Mesodermal cell (in vitro differentiated cells): ENCODE measurements around the gene KAZN.

Experiments
- H3K27ac ChIP-seq: 2 replicates; pipeline ENCODE4 v1.7.0; 2013; ENCODE audit warnings: mild to moderate bottlenecking, low read depth, low read length, moderate library complexity; ENCODE audit not compliant: severe bottlenecking
- H3K36me3 ChIP-seq: 2 replicates; pipeline ENCODE4 v1.7.1; 2013; ENCODE audit warnings: mild to moderate bottlenecking, low read length, moderate library complexity; ENCODE audit not compliant: control insufficient read depth, insufficient read depth
- H3K4me1 ChIP-seq: one replicate; pipeline ENCODE4 v1.7.1; 2013; ENCODE audit warnings: mild to moderate bottlenecking, low read length; ENCODE audit not compliant: insufficient read depth, control insufficient read depth, poor library complexity, severe bottlenecking
- H3K4me3 ChIP-seq: 2 replicates; pipeline ENCODE4 v1.7.0; 2013; ENCODE audit warnings: low read length, control low read depth, mild to moderate bottlenecking; ENCODE audit not compliant: insufficient read depth, poor library complexity, severe bottlenecking; ENCODE audit errors: extremely low read depth
- H3K9me3 ChIP-seq: 2 replicates; pipeline ENCODE4 v1.7.1; 2013; ENCODE audit warnings: mild to moderate bottlenecking, low read length, moderate library complexity; ENCODE audit not compliant: control insufficient read depth
- WGBS, 2 experiments: methylation state at CpG; one replicate each; pipeline ENCODE4 v1.1.5; 2013; ENCODE audit warnings: missing lambda C conversion rate in 2 of 2; ENCODE audit not compliant: insufficient coverage in 2 of 2; 5-methylcytosine and 5-hydroxymethylcytosine counted together

Gene KAZN

DNA sequence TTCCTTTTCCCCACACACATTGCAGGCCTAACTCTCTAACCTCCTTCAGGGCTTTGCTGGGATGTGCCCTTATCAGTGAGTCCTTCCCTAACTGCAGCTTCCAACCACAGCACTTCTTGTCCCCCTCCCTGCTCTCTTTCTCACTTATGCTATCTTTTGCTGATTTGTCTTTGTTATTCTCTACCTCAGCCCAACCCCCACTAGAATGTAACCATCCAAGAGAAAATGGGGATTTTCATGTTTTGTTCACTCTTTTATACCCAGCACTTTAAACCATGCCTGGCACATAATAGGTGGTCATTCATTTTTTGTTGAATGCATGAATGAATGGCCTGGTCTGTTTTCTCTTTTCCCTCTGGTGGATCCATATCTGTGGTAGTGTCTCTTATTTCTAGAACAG is 243.5 kb downstream of the KAZN start:
- H3K4me3 ChIP-seq = no peak overlapping the region
- no peaks in the 10 kb centered on the region for H3K36me3 ChIP-seq
- H3K9me3 ChIP-seq = peaks cover 16% of the 10 kb centered on the region
- no peak overlapping the region for H3K27ac ChIP-seq
- H3K4me1 ChIP-seq = no peaks in the 10 kb centered on the region

DNA sequence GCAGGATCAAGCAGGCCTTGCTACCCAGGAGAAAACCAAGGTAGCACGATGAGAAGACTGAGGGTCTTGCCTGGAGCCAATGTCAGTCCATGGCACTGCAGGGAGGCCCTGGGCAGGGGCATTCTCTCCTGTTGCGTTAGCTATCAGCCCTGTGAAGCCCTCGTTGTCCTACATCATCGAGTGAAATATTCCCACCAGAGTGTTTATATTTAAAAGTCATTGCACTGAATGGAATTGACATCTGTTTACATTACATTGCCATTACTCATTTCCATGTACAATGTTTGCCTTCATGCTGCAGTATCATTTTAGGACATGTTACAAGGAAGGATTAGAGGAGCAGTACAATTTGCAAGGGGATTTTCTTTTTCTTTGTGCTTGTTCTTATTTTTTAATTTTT is 243.9 kb downstream of the KAZN start:
- Histone ChIP-seq H3K36me3 (no peaks in the 10 kb centered on the region), H3K27ac (no peak overlapping the region), H3K4me3 (no peak overlapping the region)

DNA sequence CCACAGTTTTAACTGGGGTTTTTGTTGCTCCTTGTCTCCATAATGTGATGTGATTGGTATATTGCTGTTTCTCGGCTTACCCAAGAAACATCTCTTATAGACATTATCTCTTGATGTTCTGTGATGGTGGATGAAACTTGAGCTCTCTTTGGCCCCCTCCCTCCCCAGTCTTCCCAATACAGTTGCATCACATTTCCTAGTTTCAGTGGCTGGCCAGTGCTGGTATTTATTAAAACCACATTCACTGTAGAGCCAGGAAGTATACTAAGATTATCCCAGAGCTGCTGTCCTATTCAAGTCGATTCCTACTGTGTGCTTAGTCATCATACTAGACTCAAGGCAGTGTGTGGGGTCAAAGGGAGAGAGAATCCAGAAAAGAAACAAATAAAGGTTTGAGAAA is 244.4 kb downstream of the KAZN start:
- H3K27ac ChIP-seq = no peak overlapping the region
- no peak overlapping the region for H3K4me3 ChIP-seq
- H3K9me3 ChIP-seq = peaks cover 16% of the 10 kb centered on the region
- 50% methylated on average over 1 of the region's 2 CpGs; no CpG with 5 or more reads in 1 of the 2 experiments for WGBS, 2 experiments
- H3K36me3 ChIP-seq = no peaks in the 10 kb centered on the region
- H3K4me1 ChIP-seq = no peaks in the 10 kb centered on the region

More for the DNA sequence above, 243.9 kb downstream of the KAZN start:
- Histone ChIP-seq H3K9me3 (peaks cover 16% of the 10 kb centered on the region), H3K4me1 (no peaks in the 10 kb centered on the region)
- WGBS, 2 experiments = 95 to 100% methylated on average over 3 of the region's 4 CpGs

DNA sequence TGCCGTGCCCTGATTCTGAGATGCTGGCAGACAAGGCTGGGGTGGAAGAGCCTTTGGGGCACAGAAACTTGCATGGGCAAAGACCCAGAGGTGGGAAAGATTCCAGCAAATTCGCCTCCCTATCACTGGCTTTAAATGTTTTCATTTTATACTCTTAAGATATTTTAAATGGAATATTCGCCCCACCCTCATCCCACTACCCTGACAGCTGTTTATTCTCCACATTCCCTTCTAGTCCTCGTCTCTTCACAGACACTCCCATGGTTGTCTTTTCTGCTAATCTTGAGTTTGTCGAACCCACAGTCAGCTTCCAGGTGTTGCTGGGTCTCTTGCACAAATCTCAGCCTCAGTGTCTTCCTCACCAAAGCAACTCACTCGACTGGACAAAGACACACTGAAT is 245.0 kb downstream of the KAZN start:
- WGBS, 2 experiments = 33 to 75% methylated on average over 1 to 5 of the region's 6 CpGs
- H3K4me1 ChIP-seq = no peaks in the 10 kb centered on the region
- no peaks in the 10 kb centered on the region for H3K36me3 ChIP-seq
- no peak overlapping the region for H3K4me3 ChIP-seq
- peaks cover 16% of the 10 kb centered on the region for H3K9me3 ChIP-seq
- H3K27ac ChIP-seq = no peak overlapping the region

- Histone ChIP-seq H3K9me3 (peaks cover 16% of the 10 kb centered on the region), H3K27ac (no peak overlapping the region), H3K4me3 (no peak overlapping the region), H3K36me3 (no peaks in the 10 kb centered on the region), H3K4me1 (no peaks in the 10 kb centered on the region)
- 100% methylated on average over 2 of the region's 2 CpGs for WGBS, 2 experiments
These were observed 245.9 kb downstream of the KAZN start for GRCh38 chr1:14844356-14844755.

DNA sequence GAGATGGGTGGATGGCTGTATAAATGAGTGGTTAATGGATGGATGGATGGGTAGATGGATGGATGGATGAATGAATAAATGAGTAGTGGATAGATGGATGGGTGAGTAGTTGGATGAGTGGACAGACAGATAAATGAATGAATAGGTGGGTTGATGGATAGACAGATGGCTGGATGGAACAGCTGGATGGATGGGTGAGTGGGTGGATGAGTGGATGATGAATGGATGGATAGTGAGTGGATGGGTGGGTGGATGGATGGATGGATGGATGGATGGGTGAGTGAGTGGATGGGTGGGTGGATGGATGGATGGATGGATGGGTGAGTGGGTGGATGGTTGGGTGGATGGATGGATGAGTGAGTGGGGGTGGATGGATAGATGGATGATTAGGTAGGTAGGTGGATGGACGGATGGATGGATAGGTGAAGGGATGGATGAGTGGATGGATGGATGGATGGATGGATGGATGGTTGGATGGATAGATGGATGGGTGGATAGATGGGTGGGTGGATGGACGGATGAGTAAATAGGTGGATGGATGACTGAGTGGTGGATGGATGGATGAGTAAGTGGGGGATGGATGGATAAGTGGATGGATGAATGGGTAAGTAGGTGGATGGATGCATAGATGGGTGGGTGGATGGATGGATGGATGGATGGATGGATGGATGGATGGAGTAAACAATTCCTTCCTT is 246.6 kb downstream of the KAZN start:
- Histone ChIP-seq H3K27ac (no peak overlapping the region), H3K36me3 (no peaks in the 10 kb centered on the region), H3K4me3 (no peak overlapping the region), H3K4me1 (no peaks in the 10 kb centered on the region), H3K9me3 (peaks cover 14% of the 10 kb centered on the region)
- 88 to 93% methylated on average over 2 of the region's 2 CpGs for WGBS, 2 experiments

DNA sequence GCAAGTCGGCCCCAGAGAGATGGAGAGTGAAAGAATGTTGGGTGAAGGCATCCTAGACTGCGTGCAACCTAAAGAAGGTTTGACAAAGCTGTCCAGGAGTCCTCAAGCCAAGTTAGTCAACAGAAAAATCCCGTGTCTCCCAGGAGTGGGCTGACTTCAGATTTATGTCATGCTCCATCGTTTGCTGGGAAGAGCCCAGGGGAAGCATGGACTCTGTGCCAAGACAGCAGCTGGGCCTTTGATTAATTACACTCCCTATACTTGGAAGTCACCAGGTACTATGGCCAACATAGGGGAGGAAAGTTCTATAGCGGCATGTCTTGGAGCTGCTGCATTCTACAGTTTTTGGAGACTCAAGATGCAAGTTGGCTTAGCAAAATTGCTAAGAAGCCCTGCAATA is 247.4 kb downstream of the KAZN start:
- no peak overlapping the region for H3K27ac ChIP-seq
- no peak overlapping the region for H3K4me3 ChIP-seq
- 88 to 91% methylated on average over 4 to 5 of the region's 5 CpGs for WGBS, 2 experiments
- no peaks in the 10 kb centered on the region for H3K4me1 ChIP-seq
- H3K36me3 ChIP-seq = no peaks in the 10 kb centered on the region
- peaks cover 11% of the 10 kb centered on the region for H3K9me3 ChIP-seq

DNA sequence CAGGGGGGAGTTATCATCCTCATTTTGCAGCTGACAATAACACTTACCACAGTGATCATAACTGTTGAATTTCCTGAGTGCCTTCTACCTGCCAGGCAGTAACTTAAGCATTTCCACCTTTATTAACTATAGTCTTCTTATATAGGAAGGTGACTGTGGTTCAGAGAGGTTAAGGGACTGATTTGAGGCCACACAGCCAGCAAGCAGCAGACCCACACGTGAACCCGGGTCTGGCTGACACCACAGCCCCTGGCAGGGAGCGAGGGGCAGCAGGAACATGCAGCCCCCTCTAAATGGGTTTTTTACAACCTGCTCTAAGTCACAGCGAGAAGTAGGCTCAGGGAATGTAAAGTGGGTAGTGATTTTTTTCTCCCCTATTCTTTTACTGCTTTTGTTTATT is 248.2 kb downstream of the KAZN start:
- H3K4me1 ChIP-seq = no peaks in the 10 kb centered on the region

GRCh38 chr1:14848203-14848602 is 249.7 kb downstream of the KAZN start:
- no peaks in the 10 kb centered on the region for H3K4me1 ChIP-seq
- H3K27ac ChIP-seq = no peak overlapping the region
- H3K4me3 ChIP-seq = no peak overlapping the region
- 91 to 100% methylated on average over 4 to 6 of the region's 6 CpGs for WGBS, 2 experiments
- no peaks in the 10 kb centered on the region for H3K9me3 ChIP-seq
- H3K36me3 ChIP-seq = no peaks in the 10 kb centered on the region

More for the DNA sequence above, 248.2 kb downstream of the KAZN start:
- WGBS, 2 experiments = 96 to 100% methylated on average over 1 to 3 of the region's 4 CpGs
- Histone ChIP-seq H3K4me3 (no peak overlapping the region), H3K27ac (no peak overlapping the region), H3K36me3 (no peaks in the 10 kb centered on the region), H3K9me3 (peaks cover 7% of the 10 kb centered on the region)

GRCh38 chr1:14848625-14849024 is 250.1 kb downstream of the KAZN start:
- WGBS, 2 experiments = 86 to 90% methylated on average over 14 to 17 of the region's 17 CpGs

GRCh38 chr1:14849038-14849437 is 250.6 kb downstream of the KAZN start:
- Histone ChIP-seq H3K27ac (no peak overlapping the region), H3K36me3 (no peaks in the 10 kb centered on the region), H3K9me3 (no peaks in the 10 kb centered on the region), H3K4me3 (no peak overlapping the region), H3K4me1 (no peaks in the 10 kb centered on the region)
- 88% methylated on average over 4 to 6 of the region's 8 CpGs for WGBS, 2 experiments

More at GRCh38 chr1:14848625-14849024, 250.1 kb downstream of the KAZN start:
- no peaks in the 10 kb centered on the region for H3K36me3 ChIP-seq
- H3K4me3 ChIP-seq = no peak overlapping the region
- no peak overlapping the region for H3K27ac ChIP-seq
- H3K9me3 ChIP-seq = no peaks in the 10 kb centered on the region
- no peaks in the 10 kb centered on the region for H3K4me1 ChIP-seq
